22Rv1 (cell line): ENCODE data around the gene KRT4.

Experiments used
- CTCF ChIP-seq: fragments of 450-650 bp; IDR thresholded peaks from 2 replicates; pipeline ENCODE4 v1.5.1; 2017; ENCODE audit warnings: mild to moderate bottlenecking
- ZFX ChIP-seq: fragments of 450-650 bp; IDR thresholded peaks from 2 replicates; pipeline ENCODE4 v1.6.1; 2017; ENCODE audit warnings: antibody characterized with exemption, borderline replicate concordance

- TF ChIP-seq CTCF: no peak
- no peak for TF ChIP-seq ZFX
Measured at GRCh38 chr12:52815161-52815560, 1.2 kb upstream of the KRT4 start.
